HG03565 (cell line): ENCODE measurements around the gene AFTPH.

ENCODE experiments used
- ATAC-seq: cut with Tn5 transposase; IDR thresholded peaks from one replicate; pipeline ENCODE4 v1.9.1; 2021; ENCODE audit warnings: mild to moderate bottlenecking, moderate library complexity; ENCODE audit not compliant: unreplicated experiment

Gene AFTPH

GRCh38 chr2:64609942-64610281, 85.8 kb downstream of the AFTPH start:
- ATAC-seq, result no peak

GRCh38 chr2:64610316-64610855, 86.3 kb downstream of the AFTPH start:
- ATAC-seq, result no peak

GRCh38 chr2:64612575-64613195, 88.6 kb downstream of the AFTPH start:
- ATAC-seq, result no peak

GRCh38 chr2:64613276-64613675, 89.1 kb downstream of the AFTPH start:
- no peak for ATAC-seq

DNA sequence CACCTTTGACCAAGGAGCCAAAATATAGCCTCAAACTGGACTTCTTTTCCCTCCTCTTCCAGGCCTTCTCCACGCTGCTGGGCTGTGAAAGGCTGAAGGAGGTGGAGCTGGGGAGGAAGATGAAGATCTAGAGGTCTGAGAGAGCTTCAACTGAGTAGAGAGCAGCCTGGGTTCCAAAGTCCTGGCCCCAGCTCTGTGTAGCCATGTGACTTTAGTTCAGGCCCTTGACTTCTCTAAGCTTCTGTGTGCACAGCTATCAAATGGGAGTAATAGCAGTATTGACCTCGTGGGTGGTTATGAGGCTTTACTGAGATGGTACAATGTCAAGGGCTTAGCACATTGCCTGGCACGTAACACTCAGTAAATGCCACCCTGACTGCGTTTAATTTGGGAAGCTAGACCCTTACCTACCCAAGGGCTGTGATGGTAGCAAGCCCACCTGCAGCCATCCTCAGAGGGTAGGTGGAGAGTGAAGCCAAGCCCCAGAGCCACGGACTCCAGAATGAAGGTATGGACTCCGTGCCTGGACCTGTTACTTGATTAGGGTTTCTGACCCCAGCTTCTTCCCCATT, 91.2 kb downstream of the AFTPH start:
- no peak for ATAC-seq

- ATAC-seq, result no peak
Observed at GRCh38 chr2:64615844-64616536, 91.9 kb downstream of the AFTPH start.

- ATAC-seq, result no peak
Observed at GRCh38 chr2:64617631-64618151, 93.6 kb downstream of the AFTPH start.

DNA sequence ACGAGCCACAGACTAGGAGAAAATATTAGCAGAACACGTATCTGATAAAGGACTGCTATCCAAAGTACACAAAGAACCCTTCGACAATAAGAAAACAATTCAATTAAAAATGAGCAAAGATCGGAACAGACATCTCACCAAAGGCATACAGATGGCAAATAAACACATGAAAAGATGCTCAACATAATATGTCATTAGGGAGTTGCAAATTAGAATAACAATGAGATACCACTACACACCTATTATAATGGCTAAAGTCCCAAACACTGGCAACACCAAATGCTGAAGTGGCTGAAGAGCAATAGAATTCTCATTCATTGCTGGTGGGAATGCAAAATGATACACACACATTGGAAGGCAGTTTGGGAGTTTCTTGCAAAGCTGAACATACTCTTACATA, 96.5 kb downstream of the AFTPH start:
- no peak for ATAC-seq

DNA sequence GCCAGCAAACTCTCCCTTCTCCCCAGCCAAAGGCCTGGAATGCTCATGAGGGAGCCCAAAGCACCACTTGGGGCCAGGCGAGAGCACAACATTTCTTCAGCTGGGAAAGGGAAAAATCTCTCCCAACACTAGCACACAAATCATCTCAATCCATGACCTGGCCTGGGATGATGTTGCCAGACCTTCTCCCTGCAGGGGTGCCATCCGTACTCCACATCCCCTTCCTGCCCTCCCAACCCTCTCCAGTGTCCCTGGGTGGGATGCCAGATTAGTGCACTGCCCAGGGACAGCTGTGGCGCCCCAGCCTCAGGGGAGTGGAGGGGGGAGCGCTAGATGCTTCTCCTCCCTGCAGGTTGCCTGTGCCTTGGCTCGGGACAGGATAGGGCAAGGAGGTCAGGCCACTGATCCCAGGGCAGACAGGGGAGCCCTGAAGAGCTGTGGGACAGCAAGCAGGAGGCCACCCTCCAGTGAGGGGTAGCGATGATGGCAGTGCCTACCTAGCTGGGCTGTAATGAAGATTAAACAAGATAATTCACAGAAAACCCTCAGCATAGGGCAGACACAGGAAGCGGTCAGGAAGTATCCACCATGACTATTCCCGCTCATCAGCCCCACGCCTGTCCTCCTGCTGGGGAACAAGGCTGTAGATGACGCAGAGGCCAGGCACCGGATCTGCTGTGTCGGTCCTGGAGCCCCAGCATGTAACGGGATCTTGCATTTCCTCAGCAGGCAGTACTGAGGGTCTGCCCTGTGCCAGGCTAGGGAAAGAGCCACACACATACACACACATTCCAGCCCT, 98.5 kb downstream of the AFTPH start:
- ATAC-seq, result no peak

DNA sequence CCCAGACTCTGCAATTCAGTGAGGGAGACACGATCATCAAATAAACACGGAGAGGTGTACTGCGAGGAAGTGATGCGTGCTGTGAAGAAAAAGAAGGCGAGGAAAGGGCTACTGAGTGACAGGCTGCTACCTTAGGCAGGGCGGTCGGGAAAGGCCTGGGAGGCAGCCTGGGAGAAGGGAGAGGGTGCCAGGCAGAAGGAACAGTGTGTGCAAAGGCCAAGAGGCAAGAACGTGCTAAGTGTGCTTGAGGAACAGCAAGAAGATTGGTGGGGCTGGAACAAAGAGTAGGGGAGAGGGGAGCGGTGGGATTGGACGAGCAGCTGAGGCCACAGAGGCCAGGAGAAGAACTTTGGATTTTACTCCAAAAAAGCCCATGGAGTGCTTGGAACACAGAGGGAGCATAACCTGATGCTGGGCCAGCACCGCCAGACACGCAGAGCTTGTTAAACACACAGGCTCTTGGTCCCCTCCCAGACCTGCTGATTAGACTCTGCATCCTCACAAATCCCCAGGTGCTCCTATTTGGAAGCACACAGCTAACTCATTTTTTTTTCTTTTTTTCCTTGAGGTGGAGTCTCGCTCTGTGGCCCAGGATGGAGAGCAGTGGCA, 99.2 kb downstream of the AFTPH start:
- no peak for ATAC-seq

- no peak for ATAC-seq
Observed at GRCh38 chr2:64624108-64624610, 100.0 kb downstream of the AFTPH start.

GRCh38 chr2:64624862-64625261, 100.7 kb downstream of the AFTPH start:
- no peak for ATAC-seq

DNA sequence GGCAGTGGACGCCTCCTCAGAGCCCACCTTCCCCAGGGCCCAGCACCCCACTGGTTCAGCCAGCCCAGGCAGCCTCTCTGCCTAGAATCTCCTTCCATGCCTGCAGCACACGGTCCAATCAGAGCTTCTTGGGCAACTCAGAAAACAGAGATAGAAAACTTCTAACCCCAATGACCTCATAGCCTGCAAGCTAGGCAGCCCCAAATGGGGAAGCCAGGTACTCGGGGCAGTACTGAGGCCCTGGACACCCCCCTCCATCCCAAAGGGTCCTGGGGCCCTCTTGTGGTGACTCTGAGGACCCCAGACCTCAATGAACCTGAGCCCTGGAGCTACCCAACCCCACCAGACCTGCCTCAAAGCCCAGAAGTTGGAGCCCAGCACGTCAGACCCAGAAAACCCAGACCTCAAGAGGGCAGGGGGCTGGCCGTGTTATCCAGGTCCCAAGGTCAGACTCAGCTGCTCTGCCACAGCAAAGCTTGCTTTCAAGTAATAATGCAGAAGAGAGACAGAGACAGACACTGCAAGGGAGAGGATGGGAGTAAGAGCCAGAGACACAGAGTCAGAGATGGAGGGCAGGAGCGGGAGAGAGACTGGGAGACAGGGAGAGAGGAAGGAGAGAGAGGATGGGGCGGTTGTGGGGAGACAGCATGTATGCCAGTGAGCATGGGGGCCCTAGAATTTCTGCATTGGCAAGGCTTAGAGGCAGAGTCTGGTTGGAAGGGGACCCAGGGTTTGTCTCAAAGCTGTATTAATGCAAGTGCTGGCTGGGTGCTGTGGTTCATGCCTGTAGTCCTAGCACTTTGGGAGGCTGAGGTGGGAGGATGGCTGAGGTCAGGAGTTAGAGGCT, 101.4 kb downstream of the AFTPH start:
- no peak for ATAC-seq

- no peak for ATAC-seq
Observed at GRCh38 chr2:64626146-64626809, 102.2 kb downstream of the AFTPH start.

GRCh38 chr2:64626963-64627760, 103.0 kb downstream of the AFTPH start:
- no peak for ATAC-seq

- ATAC-seq, result no peak
Observed at GRCh38 chr2:64627860-64628841, 104.0 kb downstream of the AFTPH start.

DNA sequence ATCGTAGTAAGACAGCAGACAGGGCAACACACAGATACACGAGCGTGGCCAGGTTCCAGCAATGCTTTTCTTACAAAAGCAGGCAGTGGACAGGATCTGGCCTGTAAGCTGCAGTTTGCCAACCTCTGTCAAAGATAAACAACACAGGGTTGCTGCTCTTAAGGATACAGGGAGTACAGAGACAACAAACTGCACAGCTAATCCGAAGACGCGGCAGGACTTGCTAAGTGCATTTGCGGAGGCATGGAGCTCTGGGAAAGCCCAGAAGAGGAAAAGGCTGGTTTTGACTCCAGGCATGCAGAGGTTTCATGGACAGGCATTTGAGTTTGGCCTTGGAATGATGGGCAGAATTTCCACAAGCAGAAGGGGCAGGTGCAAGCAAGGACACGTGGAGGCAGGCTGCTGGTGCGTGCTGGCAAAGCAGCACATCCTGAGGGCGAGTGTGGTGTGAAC, 105.2 kb downstream of the AFTPH start:
- no peak for ATAC-seq
